T-helper 1 cell treated with Interleukin-12 subunit alpha and Interleukin-12 subunit beta and Interleukin-4 antibody, amounts not matched to agents 30 ng/mL and 1 ng/mL, for 36 hours (primary cell): Measurements from ENCODE around the gene MTM1. TPM values are rescaled to one million over a fixed set of nuclear protein-coding genes. Genes with fewer than 3 reads are reported as not detected.

Experiments
- intact Hi-C: fragments of 100-400 bp; cut with micrococcal nuclease; formaldehyde crosslinking; loops from one replicate; pipeline ENCODE4 v1.15.1; 2024
- total RNA-seq: library from RNA; stranded (reverse); gene quantifications from 2 replicates; pipeline ENCODE4 v1.2.3, GENCODE V29; 2022

Gene MTM1
- total RNA-seq, 1 donor from 2014 or later = 35.4 TPM

GRCh38 chrX:150700107-150700506, 131.7 kb downstream of the MTM1 start:
- intact Hi-C loops = no loop called here

DNA sequence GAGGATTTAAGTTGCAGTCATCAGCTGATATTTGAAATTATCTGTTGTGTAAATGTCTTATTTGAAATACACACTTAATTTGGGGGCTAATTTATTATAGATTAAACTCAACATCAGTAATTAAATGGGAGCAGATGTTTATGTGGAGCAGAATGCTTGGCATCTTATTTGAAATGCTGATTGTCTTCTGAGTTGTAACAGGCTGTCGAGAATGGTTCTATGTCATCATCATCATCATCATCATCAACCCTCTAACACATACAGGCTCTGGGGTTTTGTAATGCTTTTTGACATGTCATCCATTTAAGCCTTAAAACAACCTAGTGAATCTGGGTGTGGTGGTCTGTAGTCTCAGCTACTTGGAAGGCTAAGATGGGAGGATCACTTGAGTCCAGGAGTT, 133.0 kb downstream of the MTM1 start:
- intact Hi-C loops = no loop called here

- intact Hi-C loops = no loop called here
Measured at GRCh38 chrX:150702966-150703694, 134.7 kb downstream of the MTM1 start.

- intact Hi-C loops = no loop called here
Measured at GRCh38 chrX:150703695-150703974, 135.2 kb downstream of the MTM1 start.

DNA sequence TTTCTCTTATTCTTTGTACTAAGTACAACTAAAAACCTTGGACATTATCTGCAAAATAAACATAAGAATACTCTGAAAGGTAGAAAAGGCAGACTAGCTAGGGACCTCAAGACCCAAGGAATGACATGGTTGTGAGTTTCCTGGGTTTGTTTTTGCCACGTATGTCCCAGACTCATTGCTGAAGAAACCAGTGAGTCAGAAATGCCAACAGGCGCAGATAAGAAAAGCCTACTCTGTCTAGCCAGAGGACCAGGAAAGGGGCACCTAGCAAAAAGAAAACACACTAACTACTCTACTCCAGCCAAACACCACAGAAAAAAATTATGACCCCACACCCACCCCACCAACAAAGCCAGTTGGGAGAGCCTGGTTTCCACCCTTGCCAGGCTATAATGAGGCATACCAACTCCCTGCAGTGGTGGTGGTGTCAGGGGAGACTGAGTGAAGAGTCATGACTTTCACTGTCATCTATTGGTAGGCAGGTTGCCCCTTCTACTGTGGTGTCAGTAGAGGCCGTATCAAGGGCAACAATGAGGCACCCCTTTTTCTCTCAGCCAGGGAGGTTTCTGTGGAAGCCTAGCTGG, 135.7 kb downstream of the MTM1 start:
- intact Hi-C loops = no loop called here

- intact Hi-C loops = no loop called here
Measured at GRCh38 chrX:150712619-150713018, 144.2 kb downstream of the MTM1 start.

DNA sequence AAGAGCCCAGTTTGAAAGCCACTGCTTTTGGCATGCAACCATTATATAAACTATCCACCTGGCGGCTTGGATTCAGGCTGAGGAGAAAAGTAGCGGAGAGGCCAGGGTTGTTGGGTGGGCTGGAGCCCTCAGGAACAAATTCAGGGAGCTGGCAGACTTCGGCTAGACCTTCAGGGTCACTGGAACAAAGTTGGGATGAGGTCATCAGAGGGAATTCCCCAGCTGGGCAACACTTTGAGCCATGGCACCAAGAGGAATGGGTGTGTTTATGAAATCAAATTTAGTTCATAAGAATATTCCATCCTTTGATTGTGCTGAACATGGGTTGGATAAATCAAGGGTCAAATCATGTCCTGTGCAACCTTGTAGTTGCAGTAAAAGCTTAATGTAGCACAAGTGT, 146.8 kb downstream of the MTM1 start:
- intact Hi-C loops = loop anchor here (5.0 kb wide), 2 partner anchors 138 to 753 kb away; no protein-coding TSS in a partner anchor

- intact Hi-C loops = loop anchor here (5.0 kb wide), 2 partner anchors 142 to 757 kb away; no protein-coding TSS in a partner anchor
Measured at GRCh38 chrX:150719621-150720020, 151.2 kb downstream of the MTM1 start.

Other genes with a start within 250 kb of the MTM1 start
- 17.9 and 20.7 TPM in 2 replicates for gene MAMLD1, start 205.3 kb upstream of the MTM1 start, total RNA-seq
- gene MTMR1, start 124.8 kb downstream of the MTM1 start, total RNA-seq = 52.3 and 58.2 TPM in 2 replicates